ENCODE data around the gene ZNF22.

The ZNF22 gene

GRCh38 chr10:45015590-45015989, 14.9 kb downstream of the ZNF22 start:
- DNase-seq (ENCODE audit: low spot score) = no peak

DNA sequence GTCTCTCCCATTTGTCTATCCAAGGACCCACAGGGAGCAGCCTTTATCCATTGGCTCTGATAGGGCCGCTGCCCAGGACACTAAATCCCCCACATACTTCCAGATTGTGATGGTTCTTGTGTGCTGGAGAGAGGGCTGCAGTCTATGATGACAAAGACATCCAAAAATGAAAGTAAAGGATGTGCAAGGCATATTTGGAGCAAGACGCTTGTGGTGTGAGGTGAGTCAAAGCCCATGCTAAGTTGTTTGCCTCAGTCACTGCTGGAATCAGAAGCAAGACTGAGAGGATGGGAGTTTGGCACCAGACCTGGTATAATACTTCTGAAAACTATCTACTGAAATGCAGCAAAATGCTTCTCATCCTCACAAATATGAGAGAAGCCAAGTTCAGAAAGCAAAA, 22.7 kb downstream of the ZNF22 start:
- DNase-seq (ENCODE audit: low spot score) = no peak

DNA sequence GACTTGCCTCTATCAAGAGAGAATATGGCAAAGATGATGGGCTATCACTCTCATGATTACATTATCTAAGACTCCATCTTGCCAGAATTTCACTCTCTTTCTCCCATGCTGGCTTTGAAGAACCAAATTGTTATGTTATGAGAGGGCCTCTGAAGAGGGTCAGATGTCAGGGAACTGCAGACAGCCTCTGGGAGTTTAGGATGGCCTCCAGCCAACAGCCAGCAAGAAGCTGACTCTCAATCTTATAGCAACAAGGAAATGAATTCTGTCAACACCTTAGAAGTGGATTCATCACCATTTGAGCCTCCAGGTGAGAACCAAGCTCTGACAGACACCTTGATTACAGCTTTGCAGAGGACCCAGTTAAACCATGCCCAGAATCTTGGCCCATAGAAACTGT, 33.6 kb downstream of the ZNF22 start:
- DNase-seq (ENCODE audit: low spot score) = no peak

- no peak for DNase-seq (ENCODE audit: low spot score)
Measured at GRCh38 chr10:45035673-45036072, 35.0 kb downstream of the ZNF22 start.

GRCh38 chr10:45040921-45041542, 40.3 kb downstream of the ZNF22 start:
- DNase-seq (ENCODE audit: low spot score) = no peak

GRCh38 chr10:45044290-45044689, 43.6 kb downstream of the ZNF22 start:
- no peak for DNase-seq (ENCODE audit: low spot score)

GRCh38 chr10:45050551-45051235, 50.0 kb downstream of the ZNF22 start:
- no peak for DNase-seq (ENCODE audit: low spot score)

DNA sequence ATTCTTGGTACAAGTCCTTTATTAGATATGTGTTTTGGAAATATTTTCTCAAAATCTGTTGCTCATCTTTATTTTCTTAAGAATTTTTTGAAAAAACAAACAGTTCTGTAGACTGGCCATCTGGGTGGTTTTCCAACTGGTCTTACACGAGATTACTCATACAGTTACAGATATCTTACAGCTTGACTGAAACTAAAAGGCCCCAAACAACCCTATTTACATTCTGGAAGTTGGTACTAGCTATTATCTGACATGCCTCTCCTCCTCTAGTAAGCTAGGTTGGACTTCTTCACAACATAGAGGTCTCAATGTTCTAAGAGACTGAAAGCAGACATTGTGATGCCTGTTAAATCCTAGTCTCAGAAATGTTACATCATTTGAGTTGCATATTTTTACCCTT, 52.0 kb downstream of the ZNF22 start:
- no peak for DNase-seq (ENCODE audit: low spot score)

GRCh38 chr10:45053569-45054100, 52.9 kb downstream of the ZNF22 start:
- DNase-seq (ENCODE audit: low spot score) = no peak

Data from putamen (tissue), 1 donor.